GM21423 (cell line): ENCODE measurements around the gene RAF1.
"Not testable (repeated sequence)": the region's sequence is repeated elsewhere in the genome, so short reads cannot be mapped to it uniquely, and the experiment has no call there.

Source experiments
- ATAC-seq: cut with Tn5 transposase; IDR thresholded peaks from one replicate; pipeline ENCODE4 v1.9.1; 2021; ENCODE audit warnings: mild to moderate bottlenecking, moderate library complexity; ENCODE audit not compliant: unreplicated experiment

Gene RAF1

GRCh38 chr3:12562451-12562850, 101.5 kb downstream of the RAF1 start:
- no peak for ATAC-seq

- ATAC-seq, result no peak
These were observed 102.5 kb downstream of the RAF1 start for GRCh38 chr3:12561397-12561796.

GRCh38 chr3:12560505-12561190, 103.3 kb downstream of the RAF1 start:
- peak; percentile 48 for ATAC-seq

DNA sequence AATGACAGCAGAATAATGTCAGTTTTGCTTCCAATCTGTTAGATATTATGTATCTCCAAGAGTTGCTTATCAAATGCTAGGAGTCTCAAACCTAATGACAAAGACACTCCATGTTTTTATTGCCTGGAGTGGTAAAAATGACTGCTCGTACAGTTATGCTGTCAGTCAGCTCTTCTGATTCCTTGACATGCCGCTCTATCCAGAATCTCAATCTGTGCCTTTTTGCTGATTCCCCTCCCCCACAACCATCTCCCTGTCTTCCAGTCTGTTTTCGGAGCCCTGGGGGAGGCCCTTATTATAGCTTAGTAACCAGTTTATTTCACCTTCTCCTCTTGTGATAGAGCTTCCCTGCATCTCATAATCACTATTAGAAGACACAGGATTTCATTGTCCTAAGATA, 104.4 kb downstream of the RAF1 start:
- no peak for ATAC-seq

DNA sequence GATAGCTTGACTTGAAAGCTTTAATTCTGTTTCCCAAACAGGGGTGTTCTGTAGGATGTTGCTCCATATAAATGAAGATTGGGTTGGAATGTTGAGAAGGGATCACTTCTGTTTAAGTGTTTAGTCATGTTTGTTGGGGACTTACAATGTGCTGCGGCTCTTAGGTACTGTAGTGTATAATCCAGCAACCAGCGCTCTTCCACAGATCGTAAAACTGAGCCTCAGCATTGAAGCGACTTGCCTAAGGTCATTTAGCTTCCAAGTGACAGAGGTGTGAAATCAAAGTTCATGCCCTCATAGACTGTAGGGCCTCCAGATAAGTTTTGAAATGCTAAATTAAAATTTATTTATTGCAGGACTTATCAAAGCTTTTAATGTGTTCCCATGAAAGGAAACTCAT, 105.2 kb downstream of the RAF1 start:
- no peak for ATAC-seq

DNA sequence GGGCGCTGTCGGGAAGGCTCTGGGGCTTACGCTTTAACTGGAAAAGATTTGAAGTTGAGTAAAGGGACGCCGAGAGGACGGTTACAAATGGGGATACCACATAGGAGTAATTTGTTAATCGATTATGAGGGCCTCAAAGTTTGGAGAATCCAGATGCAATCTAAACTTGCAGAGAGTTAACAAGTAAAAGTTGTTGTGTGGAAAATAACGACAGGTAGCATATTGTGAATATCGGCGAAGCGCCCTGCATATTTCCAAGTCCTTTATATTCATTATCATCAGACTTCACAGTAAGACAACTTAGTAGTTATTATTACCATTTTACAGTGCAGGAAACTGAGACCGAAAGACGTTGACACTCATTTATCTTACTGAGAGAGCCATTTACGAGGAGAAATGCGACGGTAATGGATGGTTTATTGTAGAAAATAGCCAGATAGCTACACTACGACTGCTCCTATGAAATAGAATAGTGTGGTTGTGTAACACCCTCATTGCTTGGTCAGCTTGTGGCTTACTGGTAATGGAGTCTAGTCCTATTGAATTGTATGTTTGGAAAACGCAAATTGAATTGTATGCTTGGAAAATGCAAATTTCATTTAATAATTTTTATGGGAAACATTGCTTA, 106.3 kb downstream of the RAF1 start:
- no peak for ATAC-seq

- ATAC-seq, result peak; percentile 74
These were observed 107.0 kb downstream of the RAF1 start, which contains the start of gene MKRN2 for GRCh38 chr3:12556690-12557472. MKRN2 (plus strand) TSS chr3:12557087; CDS start chr3:12557151, 64 bp downstream.

DNA sequence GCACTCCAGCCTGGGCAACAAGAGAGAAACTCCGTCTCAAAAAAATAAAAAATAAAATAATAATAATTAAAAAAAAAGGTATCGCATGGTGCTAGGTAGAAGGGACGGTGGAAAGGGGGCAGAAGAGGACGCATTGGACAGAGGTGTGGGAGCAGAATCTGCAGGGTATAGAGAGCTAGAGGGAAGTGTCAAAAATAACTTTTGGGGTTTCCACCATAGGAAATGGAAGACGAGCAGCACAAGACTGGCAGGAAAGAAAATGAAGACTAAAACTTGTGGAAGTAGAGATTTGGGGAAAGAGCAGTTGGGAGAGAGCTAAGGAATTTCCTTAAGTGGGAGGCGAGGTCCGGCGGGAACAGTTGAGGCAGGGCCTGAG, 107.6 kb downstream of the RAF1 start:
- peak; percentile 7 for ATAC-seq

DNA sequence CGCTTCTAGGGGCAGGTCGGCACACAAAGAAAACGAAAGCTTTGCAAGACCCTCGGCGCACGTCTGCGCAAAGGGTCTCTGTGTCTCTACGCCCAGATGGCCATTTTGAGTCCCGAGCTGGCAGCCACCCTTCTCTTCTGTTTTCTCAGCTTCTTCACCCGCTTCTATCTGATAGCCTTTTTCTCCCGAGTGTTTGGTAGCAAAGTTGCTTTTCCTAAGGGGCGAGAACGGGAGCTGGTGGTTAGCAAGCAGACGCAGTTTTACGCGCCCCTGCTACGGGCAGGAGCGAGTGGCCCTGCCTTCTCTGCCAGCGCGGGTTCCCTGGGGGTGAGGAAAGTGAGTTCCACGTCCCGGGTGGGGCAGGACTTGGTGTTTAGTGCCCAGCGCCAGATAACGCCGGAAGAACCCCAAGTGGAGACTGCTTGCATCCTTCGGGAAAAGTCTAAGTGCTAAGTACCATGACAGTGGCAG, 110.0 kb downstream of the RAF1 start:
- no peak for ATAC-seq

DNA sequence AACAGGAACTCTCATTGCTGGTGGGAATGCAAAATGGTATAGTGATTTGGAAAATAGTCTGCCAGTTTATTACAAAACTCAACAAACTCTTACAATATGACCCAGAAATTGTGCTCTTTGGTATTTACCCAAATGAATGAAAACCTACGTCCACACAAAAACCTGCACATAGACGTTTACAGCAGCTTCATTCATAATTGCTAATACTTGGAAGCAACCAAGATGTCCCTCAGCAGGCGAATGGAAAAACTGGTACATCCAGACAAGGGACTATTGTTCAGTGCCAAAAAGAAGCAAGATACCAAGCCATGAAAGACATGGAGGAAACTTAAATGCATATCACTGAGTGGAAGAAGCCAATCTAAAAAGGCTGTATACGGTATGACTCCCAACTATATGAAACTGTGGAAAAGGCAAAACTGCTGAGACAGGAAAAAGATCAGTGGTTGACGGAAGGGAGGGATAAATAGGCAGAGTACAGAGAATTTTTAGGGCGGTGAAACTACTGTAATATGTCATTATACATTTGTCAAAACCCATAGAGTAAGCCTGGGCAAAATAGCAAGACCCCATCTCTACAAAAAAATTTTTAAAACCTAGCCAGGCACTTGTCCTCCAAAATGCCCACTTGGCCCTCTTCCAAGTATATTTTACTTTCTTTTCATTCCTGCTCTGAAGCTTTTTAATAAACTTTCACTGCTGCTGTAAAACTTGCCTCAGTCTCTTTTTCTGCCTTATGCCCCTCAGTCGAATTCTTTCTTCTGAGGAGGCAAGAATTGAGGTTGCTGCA, 113.8 kb downstream of the RAF1 start:
- ATAC-seq, result no peak

DNA sequence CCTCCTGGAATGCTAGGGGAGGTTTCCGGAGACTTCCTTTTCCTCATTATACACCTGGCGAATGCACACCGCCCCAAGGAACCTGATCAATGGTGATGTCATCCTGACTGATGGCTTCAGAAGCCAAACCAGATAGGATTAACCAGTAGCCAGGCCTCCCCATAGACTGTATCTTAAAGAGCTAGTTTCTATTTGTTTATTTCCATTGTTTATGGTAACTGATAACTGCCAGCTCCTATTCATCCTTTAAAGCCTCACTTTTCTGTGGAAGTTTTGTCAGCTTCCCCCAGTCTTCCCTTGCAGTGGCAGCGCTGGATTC, 118.5 kb downstream of the RAF1 start, which contains the start of gene MKRN2OS:
Gene MKRN2OS (minus strand): TSS at position 27 of the 319 bp plus-strand sequence. CDS start 35 bp downstream, outside the sequence.
- no peak for ATAC-seq

- ATAC-seq, result no peak
These were observed 119.1 kb downstream of the RAF1 start for GRCh38 chr3:12544652-12545472.

DNA sequence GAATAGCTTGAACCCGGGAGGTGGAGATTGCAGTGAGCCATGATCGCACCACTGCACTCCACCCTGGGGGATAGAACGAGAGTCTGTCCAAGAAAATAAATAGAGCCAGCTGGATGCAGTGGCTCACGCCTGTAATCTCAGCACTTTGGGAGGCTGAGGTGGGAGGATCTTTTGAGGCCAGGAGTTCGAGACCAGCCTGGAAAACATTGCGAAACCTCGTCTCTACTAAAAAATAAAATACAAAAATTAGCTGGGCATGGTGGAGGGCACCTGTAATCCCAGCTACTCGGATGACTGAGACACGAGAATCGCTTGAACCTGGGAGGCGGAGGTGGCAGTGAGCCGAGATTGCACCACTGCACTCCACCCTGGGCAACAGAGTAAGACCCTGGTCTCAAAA, 120.4 kb downstream of the RAF1 start:
- not testable (repeated sequence) for ATAC-seq

DNA sequence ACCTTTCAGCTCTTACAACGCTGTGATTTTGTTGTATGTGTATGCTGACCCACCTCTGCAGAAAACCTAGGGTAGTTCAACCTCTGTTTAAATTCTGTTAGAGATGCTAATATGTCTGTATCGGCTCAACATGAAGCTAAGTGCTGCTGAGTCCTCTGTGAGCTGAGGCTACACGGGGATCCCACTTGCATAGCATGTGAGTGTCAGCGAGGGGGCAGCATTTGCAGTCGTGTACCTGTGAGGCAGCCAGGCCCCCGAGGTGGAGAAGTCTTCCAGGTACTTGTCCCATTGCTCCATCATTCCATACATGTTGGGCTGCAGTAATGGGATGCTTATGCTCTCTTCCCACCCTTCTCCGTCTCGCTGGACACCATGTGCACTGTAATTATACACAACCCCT, 122.3 kb downstream of the RAF1 start:
- no peak for ATAC-seq

DNA sequence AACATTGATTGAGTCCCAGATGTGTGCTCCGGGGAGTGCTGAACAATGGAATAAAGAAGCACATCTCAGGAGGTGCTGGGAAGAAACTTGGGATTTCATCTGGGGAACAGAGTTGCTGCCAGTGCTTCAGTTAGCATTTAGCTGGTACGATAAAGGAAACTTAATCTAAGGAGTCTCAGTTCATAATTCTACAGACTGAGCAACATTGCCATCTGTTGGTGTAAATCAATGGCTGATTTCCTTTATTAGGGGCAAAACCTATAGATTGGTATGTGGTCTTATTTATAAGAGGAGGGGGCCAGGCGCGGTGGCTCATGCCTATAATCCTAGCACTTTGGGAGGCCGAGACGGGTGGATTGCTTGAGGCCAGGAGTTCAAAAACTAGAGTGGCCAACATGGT, 127.5 kb downstream of the RAF1 start:
- no peak for ATAC-seq
